SK-N-SH (cell line): Measurements from ENCODE around the gene TMEM184C. TPM values are rescaled to one million over a fixed set of nuclear protein-coding genes. Genes with fewer than 3 reads are reported as not detected.

Experiments
- CTCF ChIA-PET: fragments of 300-600, 350-600 bp; formaldehyde crosslinking; extraction: SDS; loops from one replicate; lab custom pipeline; 2021; lab: Yijun Ruan, JAX
- POLR2A ChIA-PET: fragments of 350-600 bp; sonication (Branson Sonifier 250); formaldehyde crosslinking; extraction: SDS; loops from one replicate; lab custom pipeline; 2020; ENCODE audit warnings: antibody characterized with exemption, inconsistent platforms; lab: Yijun Ruan, JAX
- DNase-seq: peaks from one replicate; pipeline ENCODE4 v3.0.0; 2012
- H2AFZ ChIP-seq: fragments of 200-600 bp; sonication (generic); 2 replicates; pipeline ENCODE4 v1.8.1; 2016; ENCODE audit warnings: antibody characterized with exemption, mild to moderate bottlenecking, low read depth
- H3F3A ChIP-seq: fragments of 200-600 bp; sonication (generic); replicated peaks from 2 replicates; pipeline ENCODE3; 2016; ENCODE audit warnings: antibody characterized with exemption, mild to moderate bottlenecking; ENCODE audit not compliant: insufficient read depth
- H3K27ac ChIP-seq, 2 experiments: fragments of 200-500 bp in 1 of 2; fragments of 200-600 bp in 1 of 2; sonication (Bioruptor generic) in 1 of 2; sonication (generic), shearing (Covaris generic) in 1 of 2; 2 replicates each; pipeline versions ENCODE4 v1.5.1 to v1.6.1; 2014 to 2016; ENCODE audit warnings: low read depth in 2 of 2, inconsistent platforms in 1 of 2, low read length in 1 of 2, mild to moderate bottlenecking in 1 of 2, mixed read lengths in 1 of 2
- H3K27me3 ChIP-seq: fragments of 200-600 bp; sonication (generic), shearing (Covaris generic); 2 replicates; pipeline ENCODE4 v1.6.1; 2016; ENCODE audit warnings: mixed run types; ENCODE audit not compliant: insufficient read depth
- H3K36me3 ChIP-seq, 2 experiments: fragments of 200-500 bp in 1 of 2; fragments of 200-600 bp in 1 of 2; sonication (Bioruptor generic) in 1 of 2; sonication (generic) in 1 of 2; replicated peaks in 1 of 2; 2 replicates each; pipeline versions ENCODE3 to v1.5.1; 2014 to 2016; ENCODE audit warnings: low read length in 1 of 2, mild to moderate bottlenecking in 1 of 2; ENCODE audit not compliant: insufficient read depth in 2 of 2, control insufficient read depth in 1 of 2
- H3K4me1 ChIP-seq, 2 experiments: fragments of 200-500 bp in 1 of 2; fragments of 200-600 bp in 1 of 2; sonication (Bioruptor generic) in 1 of 2; sonication (generic), shearing (Covaris generic) in 1 of 2; 2 replicates each; pipeline versions ENCODE4 v1.5.1 to v1.6.1; 2014 to 2016; ENCODE audit warnings: low read depth in 1 of 2, low read length in 1 of 2, mixed run types in 1 of 2; ENCODE audit not compliant: insufficient read depth in 2 of 2, control insufficient read depth in 1 of 2
- H3K4me2 ChIP-seq: fragments of 200-600 bp; sonication (generic), shearing (Covaris generic); 2 replicates; pipeline ENCODE4 v1.6.1; 2017; ENCODE audit warnings: mixed run types
- H3K4me3 ChIP-seq, 2 experiments: fragments of 200-500 bp in 1 of 2; fragments of 200-600 bp in 1 of 2; sonication (Bioruptor generic) in 1 of 2; sonication (generic), shearing (Covaris generic) in 1 of 2; 2 replicates each; pipeline versions ENCODE4 v1.5.1 to v1.8.1; 2014 to 2016; ENCODE audit warnings: low read depth in 2 of 2, inconsistent platforms in 1 of 2, low read length in 1 of 2, mild to moderate bottlenecking in 1 of 2, mixed read lengths in 1 of 2, moderate library complexity in 1 of 2
- H3K79me2 ChIP-seq: fragments of 200-600 bp; sonication (generic); 2 replicates; pipeline ENCODE4 v1.8.1; 2017; ENCODE audit warnings: mild to moderate bottlenecking; ENCODE audit not compliant: insufficient read depth
- H3K9ac ChIP-seq: fragments of 200-600 bp; sonication (generic); 2 replicates; pipeline ENCODE4 v1.6.1; 2017; ENCODE audit warnings: mixed run types
- H3K9me2 ChIP-seq: fragments of 200-600 bp; sonication (generic); 2 replicates; pipeline ENCODE4 v1.6.1; 2017; ENCODE audit warnings: mixed run types
- H3K9me3 ChIP-seq: fragments of 200-600 bp; sonication (generic); 2 replicates; pipeline ENCODE4 v1.6.1; 2017; ENCODE audit warnings: mixed run types, mild to moderate bottlenecking, moderate library complexity
- H4K20me1 ChIP-seq: fragments of 200-600 bp; sonication (generic); 2 replicates; pipeline ENCODE4 v1.6.1; 2017; ENCODE audit warnings: mild to moderate bottlenecking, mixed run types; ENCODE audit not compliant: insufficient read depth
- FOXJ3 ChIP-seq: sonication (generic); formaldehyde crosslinking; IDR thresholded peaks from 2 replicates; pipeline ENCODE4 v1.5.1; 2020; ENCODE audit warnings: mild to moderate bottlenecking, missing genetic modification reagents
- MXI1 ChIP-seq: IDR thresholded peaks from 2 replicates; pipeline ENCODE4 v1.6.1; 2012; ENCODE audit warnings: mild to moderate bottlenecking, low read depth, low read length, improper control_type of control experiment
- NFIC ChIP-seq: IDR thresholded peaks from 2 replicates; pipeline ENCODE4 v1.4.0; 2012; ENCODE audit warnings: borderline replicate concordance
- NRF1 ChIP-seq: IDR thresholded peaks from 2 replicates; pipeline ENCODE4 v1.6.1; 2012; ENCODE audit warnings: low read depth, mild to moderate bottlenecking, low read length
- PBX3 ChIP-seq: IDR thresholded peaks from 2 replicates; pipeline ENCODE4; 2012
- RFX5 ChIP-seq: IDR thresholded peaks from 2 replicates; pipeline ENCODE4 v1.6.1; 2012; ENCODE audit warnings: mild to moderate bottlenecking, improper control_type of control experiment, low read length
- RXRA ChIP-seq: IDR thresholded peaks from 2 replicates; pipeline ENCODE4 v1.4.0; 2012; ENCODE audit warnings: low read depth, mild to moderate bottlenecking, borderline replicate concordance
- TAF1 ChIP-seq: IDR thresholded peaks from 2 replicates; pipeline ENCODE4 v1.6.1; 2012; ENCODE audit warnings: low read depth, mild to moderate bottlenecking, low read length, moderate library complexity, borderline replicate concordance
- TCF12 ChIP-seq: IDR thresholded peaks from 2 replicates; pipeline ENCODE4 v1.4.0; 2012
- ZBTB33 ChIP-seq: IDR thresholded peaks from 2 replicates; pipeline ENCODE4 v1.4.0; 2012; ENCODE audit warnings: low read depth, borderline replicate concordance
- WGBS: methylation state at CpG from one replicate; pipeline ENCODE4 v1.1.6; 2017; ENCODE audit warnings: low lambda C conversion rate; 5-methylcytosine and 5-hydroxymethylcytosine counted together
- polyA plus RNA-seq, 3 experiments: library from polyadenylated mRNA; depleted of rRNA; stranded (reverse); fragments of >200 nt; gene quantifications; 2 replicates each; pipeline ENCODE4 v1.2.3, GENCODE V29; 2012
- TF ChIP-seq, protein P1 (sequence below): IDR thresholded peaks from 2 replicates; pipeline ENCODE4 v1.6.1; 2012; ENCODE audit warnings: mild to moderate bottlenecking, low read depth, low read length, moderate library complexity

TMEM184C gene
- polyA plus RNA-seq, 1 of the 3 experiments (the other 2 are of a cell fraction) = 17.5 TPM

- TF ChIP-seq, protein P1, sequence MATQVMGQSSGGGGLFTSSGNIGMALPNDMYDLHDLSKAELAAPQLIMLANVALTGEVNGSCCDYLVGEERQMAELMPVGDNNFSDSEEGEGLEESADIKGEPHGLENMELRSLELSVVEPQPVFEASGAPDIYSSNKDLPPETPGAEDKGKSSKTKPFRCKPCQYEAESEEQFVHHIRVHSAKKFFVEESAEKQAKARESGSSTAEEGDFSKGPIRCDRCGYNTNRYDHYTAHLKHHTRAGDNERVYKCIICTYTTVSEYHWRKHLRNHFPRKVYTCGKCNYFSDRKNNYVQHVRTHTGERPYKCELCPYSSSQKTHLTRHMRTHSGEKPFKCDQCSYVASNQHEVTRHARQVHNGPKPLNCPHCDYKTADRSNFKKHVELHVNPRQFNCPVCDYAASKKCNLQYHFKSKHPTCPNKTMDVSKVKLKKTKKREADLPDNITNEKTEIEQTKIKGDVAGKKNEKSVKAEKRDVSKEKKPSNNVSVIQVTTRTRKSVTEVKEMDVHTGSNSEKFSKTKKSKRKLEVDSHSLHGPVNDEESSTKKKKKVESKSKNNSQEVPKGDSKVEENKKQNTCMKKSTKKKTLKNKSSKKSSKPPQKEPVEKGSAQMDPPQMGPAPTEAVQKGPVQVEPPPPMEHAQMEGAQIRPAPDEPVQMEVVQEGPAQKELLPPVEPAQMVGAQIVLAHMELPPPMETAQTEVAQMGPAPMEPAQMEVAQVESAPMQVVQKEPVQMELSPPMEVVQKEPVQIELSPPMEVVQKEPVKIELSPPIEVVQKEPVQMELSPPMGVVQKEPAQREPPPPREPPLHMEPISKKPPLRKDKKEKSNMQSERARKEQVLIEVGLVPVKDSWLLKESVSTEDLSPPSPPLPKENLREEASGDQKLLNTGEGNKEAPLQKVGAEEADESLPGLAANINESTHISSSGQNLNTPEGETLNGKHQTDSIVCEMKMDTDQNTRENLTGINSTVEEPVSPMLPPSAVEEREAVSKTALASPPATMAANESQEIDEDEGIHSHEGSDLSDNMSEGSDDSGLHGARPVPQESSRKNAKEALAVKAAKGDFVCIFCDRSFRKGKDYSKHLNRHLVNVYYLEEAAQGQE = no peak
Measured at GRCh38 chr4:147651563-147651962, 34.4 kb downstream of the TMEM184C start (continued).

GRCh38 chr4:147655639-147656038, 38.4 kb downstream of the TMEM184C start:
- Histone ChIP-seq H3K27ac (no peak overlapping the region), H3K79me2 (peaks cover 7% of the 10 kb centered on the region), H3K9ac (no peak overlapping the region), H4K20me1 (no peaks in the 10 kb centered on the region), H3K9me3 (no peaks in the 10 kb centered on the region), H3K4me2 (no peak overlapping the region), H3K9me2 (no peaks in the 10 kb centered on the region), H3K36me3 (peaks cover 13 to 40% of the 10 kb centered on the region in 2 experiments), H3K27me3 (no peaks in the 10 kb centered on the region), H2AFZ (no peak overlapping the region), H3F3A (no peaks in the 10 kb centered on the region), H3K4me1 (no peaks in the 10 kb centered on the region), H3K4me3 (no peak overlapping the region)
- ChIA-PET CTCF (no interaction called here), POLR2A (interaction anchor here (0.6 kb wide), 1 partner anchor 240 kb away, joined by 3 read pairs; no protein-coding TSS in a partner anchor)
- WGBS = 100% methylated on average over 2 of the region's 2 CpGs
- TF ChIP-seq MXI1 (no peak), ZBTB33 (no peak), PBX3 (no peak), NRF1 (no peak), TAF1 (no peak), NFIC (no peak), FOXJ3 (CRISPR knock-in tag) (no peak), RXRA (no peak), TCF12 (no peak), RFX5 (no peak)
- no peak for DNase-seq
